ENCODE results near the gene AHRR. TPM values are rescaled to one million over a fixed set of nuclear protein-coding genes. Genes with fewer than 3 reads are reported as not detected.
"Not testable (repeated sequence)": the region's sequence is repeated elsewhere in the genome, so short reads cannot be mapped to it uniquely, and the experiment has no call there.

AHRR gene
- polyA plus RNA-seq, 1 donor: 3.9 TPM

- H3K4me3 ChIP-seq (ENCODE audit: low read length): no peak overlapping the region
- no peaks in the 10 kb centered on the region for H3K36me3 ChIP-seq (ENCODE audit: control insufficient read depth, insufficient read depth, low read length)
- no CpG with 5 or more reads among the region's 30 CpGs for WGBS (ENCODE audit: insufficient coverage, low lambda C conversion rate)
- no peaks in the 10 kb centered on the region for H3K4me1 ChIP-seq (ENCODE audit: control insufficient read depth, insufficient read depth, low read length)
- H3K27ac ChIP-seq (ENCODE audit: low read length): no peak overlapping the region
- no peaks in the 10 kb centered on the region for H3K9me3 ChIP-seq (ENCODE audit: control insufficient read depth, low read depth, low read length)
- no peak for DNase-seq
- H3K27me3 ChIP-seq (ENCODE audit: control insufficient read depth, insufficient read depth, low read length): no peaks in the 10 kb centered on the region
Observed at GRCh38 chr5:392431-392988, 71.0 kb downstream of the AHRR start.

GRCh38 chr5:393846-394275, 72.3 kb downstream of the AHRR start:
- DNase-seq: no peak

GRCh38 chr5:394671-395155, 73.2 kb downstream of the AHRR start:
- Histone ChIP-seq H3K36me3 (ENCODE audit: control insufficient read depth, insufficient read depth, low read length) (no peaks in the 10 kb centered on the region), H3K9me3 (ENCODE audit: control insufficient read depth, low read depth, low read length) (peaks cover 7% of the 10 kb centered on the region), H3K27ac (ENCODE audit: low read length) (peak overlapping the region; percentile 17), H3K4me3 (ENCODE audit: low read length) (no peak overlapping the region), H3K27me3 (ENCODE audit: control insufficient read depth, insufficient read depth, low read length) (peaks cover 4% of the 10 kb centered on the region), H3K4me1 (ENCODE audit: control insufficient read depth, insufficient read depth, low read length) (peaks cover 10% of the 10 kb centered on the region)
- DNase-seq: no peak
- no CpG with 5 or more reads among the region's 18 CpGs for WGBS (ENCODE audit: insufficient coverage, low lambda C conversion rate)

More at GRCh38 chr5:393846-394275, 72.3 kb downstream of the AHRR start:
- H3K36me3 ChIP-seq (ENCODE audit: control insufficient read depth, insufficient read depth, low read length): no peaks in the 10 kb centered on the region
- peaks cover 1% of the 10 kb centered on the region for H3K4me1 ChIP-seq (ENCODE audit: control insufficient read depth, insufficient read depth, low read length)
- H3K27me3 ChIP-seq (ENCODE audit: control insufficient read depth, insufficient read depth, low read length): no peaks in the 10 kb centered on the region
- no peak overlapping the region for H3K4me3 ChIP-seq (ENCODE audit: low read length)
- no peak overlapping the region for H3K27ac ChIP-seq (ENCODE audit: low read length)
- peaks cover 4% of the 10 kb centered on the region for H3K9me3 ChIP-seq (ENCODE audit: control insufficient read depth, low read depth, low read length)
- no CpG with 5 or more reads among the region's 10 CpGs for WGBS (ENCODE audit: insufficient coverage, low lambda C conversion rate)

GRCh38 chr5:395156-395920, 73.8 kb downstream of the AHRR start:
- Histone ChIP-seq H3K4me3 (ENCODE audit: low read length) (no peak overlapping the region), H3K27ac (ENCODE audit: low read length) (peak overlapping the region; percentile 17), H3K9me3 (ENCODE audit: control insufficient read depth, low read depth, low read length) (peaks cover 9% of the 10 kb centered on the region), H3K27me3 (ENCODE audit: control insufficient read depth, insufficient read depth, low read length) (peaks cover 9% of the 10 kb centered on the region), H3K4me1 (ENCODE audit: control insufficient read depth, insufficient read depth, low read length) (peaks cover 16% of the 10 kb centered on the region), H3K36me3 (ENCODE audit: control insufficient read depth, insufficient read depth, low read length) (no peaks in the 10 kb centered on the region)
- no peak for DNase-seq
- WGBS (ENCODE audit: insufficient coverage, low lambda C conversion rate): no CpG with 5 or more reads among the region's 21 CpGs

- Histone ChIP-seq H3K9me3 (ENCODE audit: control insufficient read depth, low read depth, low read length) (peaks cover 9% of the 10 kb centered on the region), H3K27me3 (ENCODE audit: control insufficient read depth, insufficient read depth, low read length) (peaks cover 9% of the 10 kb centered on the region), H3K4me3 (ENCODE audit: low read length) (no peak overlapping the region), H3K36me3 (ENCODE audit: control insufficient read depth, insufficient read depth, low read length) (no peaks in the 10 kb centered on the region), H3K27ac (ENCODE audit: low read length) (no peak overlapping the region), H3K4me1 (ENCODE audit: control insufficient read depth, insufficient read depth, low read length) (peaks cover 16% of the 10 kb centered on the region)
- DNase-seq: no peak
- 100% methylated on average over 1 of the region's 17 CpGs for WGBS (ENCODE audit: insufficient coverage, low lambda C conversion rate)
Observed at GRCh38 chr5:395921-396530, 74.5 kb downstream of the AHRR start.

- no peak for DNase-seq
- WGBS (ENCODE audit: insufficient coverage, low lambda C conversion rate): no CpG with 5 or more reads among the region's 13 CpGs
- H3K27ac ChIP-seq (ENCODE audit: low read length): no peak overlapping the region
- H3K27me3 ChIP-seq (ENCODE audit: control insufficient read depth, insufficient read depth, low read length): peaks cover 9% of the 10 kb centered on the region
- H3K9me3 ChIP-seq (ENCODE audit: control insufficient read depth, low read depth, low read length): peaks cover 9% of the 10 kb centered on the region
- no peak overlapping the region for H3K4me3 ChIP-seq (ENCODE audit: low read length)
- H3K36me3 ChIP-seq (ENCODE audit: control insufficient read depth, insufficient read depth, low read length): no peaks in the 10 kb centered on the region
- H3K4me1 ChIP-seq (ENCODE audit: control insufficient read depth, insufficient read depth, low read length): peaks cover 16% of the 10 kb centered on the region
Observed at GRCh38 chr5:396531-396961, 75.0 kb downstream of the AHRR start.

- DNase-seq; H3K27ac ChIP-seq (ENCODE audit: low read length); H3K9me3 ChIP-seq (ENCODE audit: control insufficient read depth, low read depth, low read length); H3K36me3 ChIP-seq (ENCODE audit: control insufficient read depth, insufficient read depth, low read length); H3K4me3 ChIP-seq (ENCODE audit: low read length); H3K27me3 ChIP-seq (ENCODE audit: control insufficient read depth, insufficient read depth, low read length): not testable (repeated sequence)
- WGBS (ENCODE audit: insufficient coverage, low lambda C conversion rate): 96% methylated on average over 4 of the region's 15 CpGs
- peaks cover 16% of the 10 kb centered on the region for H3K4me1 ChIP-seq (ENCODE audit: control insufficient read depth, insufficient read depth, low read length)
Observed at GRCh38 chr5:398141-398474, 76.6 kb downstream of the AHRR start.

- peaks cover 16% of the 10 kb centered on the region for H3K4me1 ChIP-seq (ENCODE audit: control insufficient read depth, insufficient read depth, low read length)
- no peak for DNase-seq
- no peak overlapping the region for H3K4me3 ChIP-seq (ENCODE audit: low read length)
- 100% methylated on average over 3 of the region's 35 CpGs for WGBS (ENCODE audit: insufficient coverage, low lambda C conversion rate)
- no peaks in the 10 kb centered on the region for H3K36me3 ChIP-seq (ENCODE audit: control insufficient read depth, insufficient read depth, low read length)
- peaks cover 9% of the 10 kb centered on the region for H3K27me3 ChIP-seq (ENCODE audit: control insufficient read depth, insufficient read depth, low read length)
- peak overlapping the region; percentile 53 for H3K27ac ChIP-seq (ENCODE audit: low read length)
- peaks cover 9% of the 10 kb centered on the region for H3K9me3 ChIP-seq (ENCODE audit: control insufficient read depth, low read depth, low read length)
Observed at GRCh38 chr5:398475-399295, 77.2 kb downstream of the AHRR start.

GRCh38 chr5:399296-400281, 78.1 kb downstream of the AHRR start:
- Histone ChIP-seq H3K4me3 (ENCODE audit: low read length) (no peak overlapping the region), H3K36me3 (ENCODE audit: control insufficient read depth, insufficient read depth, low read length) (no peaks in the 10 kb centered on the region), H3K4me1 (ENCODE audit: control insufficient read depth, insufficient read depth, low read length) (peaks cover 16% of the 10 kb centered on the region), H3K9me3 (ENCODE audit: control insufficient read depth, low read depth, low read length) (peaks cover 9% of the 10 kb centered on the region), H3K27me3 (ENCODE audit: control insufficient read depth, insufficient read depth, low read length) (peaks cover 9% of the 10 kb centered on the region), H3K27ac (ENCODE audit: low read length) (peak overlapping the region; percentile 53)
- 7% methylated on average over 3 of the region's 45 CpGs for WGBS (ENCODE audit: insufficient coverage, low lambda C conversion rate)
- peak; percentile 80 to 88 for DNase-seq
